NCI-H2029 (cell line): ENCODE results near the gene ANXA2.
"Not testable (repeated sequence)": the region's sequence is repeated elsewhere in the genome, so short reads cannot be mapped to it uniquely, and the experiment has no call there.

Experiments
- DNase-seq: peaks from one replicate; lab custom pipeline; 2025; lab: John Stamatoyannopoulos, UW

ANXA2 gene

GRCh38 chr15:60397772-60398445 is at the start of gene ANXA2:
ANXA2 (minus strand) TSS chr15:60397986; CDS start chr15:60386075, 11,911 bp downstream.
- DNase-seq, result no peak

GRCh38 chr15:60444289-60444912 is 46.6 kb upstream of the ANXA2 start:
- DNase-seq, result no peak

- DNase-seq, result no peak
Observed at GRCh38 chr15:60442763-60443162, 45.0 kb upstream of the ANXA2 start.

GRCh38 chr15:60442031-60442650 is 44.4 kb upstream of the ANXA2 start:
- DNase-seq, result no peak

GRCh38 chr15:60441331-60441730 is 43.5 kb upstream of the ANXA2 start:
- DNase-seq, result no peak

- no peak for DNase-seq
Observed at GRCh38 chr15:60438646-60439045, 40.9 kb upstream of the ANXA2 start.

GRCh38 chr15:60428935-60429334 is 31.1 kb upstream of the ANXA2 start:
- no peak for DNase-seq

GRCh38 chr15:60426870-60427508 is 29.2 kb upstream of the ANXA2 start:
- DNase-seq, result no peak

GRCh38 chr15:60425461-60425860 is 27.7 kb upstream of the ANXA2 start:
- DNase-seq, result no peak

- no peak for DNase-seq
Observed at GRCh38 chr15:60424006-60424405, 26.2 kb upstream of the ANXA2 start.

- no peak for DNase-seq
Observed at GRCh38 chr15:60423537-60423936, 25.8 kb upstream of the ANXA2 start.

GRCh38 chr15:60421544-60421943 is 23.8 kb upstream of the ANXA2 start:
- DNase-seq, result no peak

GRCh38 chr15:60420203-60420716 is 22.5 kb upstream of the ANXA2 start:
- DNase-seq, result no peak

- no peak for DNase-seq
Observed at GRCh38 chr15:60419753-60420152, 22.0 kb upstream of the ANXA2 start.

- no peak for DNase-seq
Observed at GRCh38 chr15:60418096-60418495, 20.3 kb upstream of the ANXA2 start.

GRCh38 chr15:60417112-60417511 is 19.3 kb upstream of the ANXA2 start:
- no peak for DNase-seq

- no peak for DNase-seq
Observed at GRCh38 chr15:60416484-60416883, 18.7 kb upstream of the ANXA2 start.

GRCh38 chr15:60414016-60414682 is 16.4 kb upstream of the ANXA2 start:
- no peak for DNase-seq

GRCh38 chr15:60413231-60413824 is 15.5 kb upstream of the ANXA2 start:
- DNase-seq, result no peak

- not testable (repeated sequence) for DNase-seq
Observed at GRCh38 chr15:60412807-60413206, 15.0 kb upstream of the ANXA2 start.

GRCh38 chr15:60411774-60412425 is 14.1 kb upstream of the ANXA2 start:
- no peak for DNase-seq
